Colonic mucosa (tissue), 4 donors: ENCODE results near the gene GP1BB. TPM values are rescaled to one million over a fixed set of nuclear protein-coding genes. Genes with fewer than 3 reads are reported as not detected.

Experiments
- DNase-seq: peaks from one replicate; pipeline ENCODE4 v3.0.0-alpha.2; 2020
- H3K27ac ChIP-seq: fragments of 200-600 bp; one replicate; pipeline ENCODE4 v1.8.0; 2021
- H3K27me3 ChIP-seq: fragments of 200-600 bp; one replicate; pipeline ENCODE4 v1.8.0; 2021
- H3K36me3 ChIP-seq: fragments of 200-600 bp; one replicate; pipeline ENCODE4 v1.8.0; 2021
- H3K4me1 ChIP-seq: fragments of 200-600 bp; one replicate; pipeline ENCODE4 v1.8.0; 2021; ENCODE audit warnings: mild to moderate bottlenecking
- H3K4me3 ChIP-seq: fragments of 200-600 bp; one replicate; pipeline ENCODE4 v1.8.0; 2021
- H3K9ac ChIP-seq, 2 donors: one replicate each; pipeline ENCODE4 v1.7.0; 2013; ENCODE audit warnings: control low read depth in 2 of 2, low read depth in 2 of 2, low read length in 2 of 2
- H3K9me3 ChIP-seq: fragments of 200-600 bp; one replicate; pipeline ENCODE4 v1.8.0; 2021
- intact Hi-C: fragments of 100-400 bp; cut with DNase I; formaldehyde crosslinking; loops from one replicate; pipeline ENCODE4 v1.14.1; 2022
- total RNA-seq, 2 donors: library from RNA; stranded (reverse); fragmentation: NEBNext Ultra II Directional in 1 of 2; extraction: Animal tissue kit (Norgen Biotek cat#: 25700) in 1 of 2; gene quantifications; one replicate each; pipeline ENCODE4 v1.2.1, GENCODE V29; 2021
- TF ChIP-seq, protein P1 (sequence below): fragments of 200-600 bp; IDR thresholded peaks from one replicate; pipeline ENCODE4 v1.8.0; 2022; ENCODE audit warnings: antibody characterized with exemption, mild to moderate bottlenecking
- donor health status: healthy.
- donor health status: DM: no; HTN: no; CAD: no.
- donor health status: DM: no; HTN: no; CAD: no.

GP1BB gene
- total RNA-seq, 2 donors from 2014 or later = 0.45 to 1.1 TPM

- Histone ChIP-seq H3K27ac (no peak overlapping the region), H3K36me3 (no peaks in the 10 kb centered on the region), H3K9ac (no peak overlapping the region), H3K9me3 (no peaks in the 10 kb centered on the region), H3K27me3 (no peaks in the 10 kb centered on the region), H3K4me3 (no peak overlapping the region), H3K4me1 (no peaks in the 10 kb centered on the region)
- intact Hi-C loops = no loop called here
- no peak for DNase-seq
- TF ChIP-seq, protein P1, sequence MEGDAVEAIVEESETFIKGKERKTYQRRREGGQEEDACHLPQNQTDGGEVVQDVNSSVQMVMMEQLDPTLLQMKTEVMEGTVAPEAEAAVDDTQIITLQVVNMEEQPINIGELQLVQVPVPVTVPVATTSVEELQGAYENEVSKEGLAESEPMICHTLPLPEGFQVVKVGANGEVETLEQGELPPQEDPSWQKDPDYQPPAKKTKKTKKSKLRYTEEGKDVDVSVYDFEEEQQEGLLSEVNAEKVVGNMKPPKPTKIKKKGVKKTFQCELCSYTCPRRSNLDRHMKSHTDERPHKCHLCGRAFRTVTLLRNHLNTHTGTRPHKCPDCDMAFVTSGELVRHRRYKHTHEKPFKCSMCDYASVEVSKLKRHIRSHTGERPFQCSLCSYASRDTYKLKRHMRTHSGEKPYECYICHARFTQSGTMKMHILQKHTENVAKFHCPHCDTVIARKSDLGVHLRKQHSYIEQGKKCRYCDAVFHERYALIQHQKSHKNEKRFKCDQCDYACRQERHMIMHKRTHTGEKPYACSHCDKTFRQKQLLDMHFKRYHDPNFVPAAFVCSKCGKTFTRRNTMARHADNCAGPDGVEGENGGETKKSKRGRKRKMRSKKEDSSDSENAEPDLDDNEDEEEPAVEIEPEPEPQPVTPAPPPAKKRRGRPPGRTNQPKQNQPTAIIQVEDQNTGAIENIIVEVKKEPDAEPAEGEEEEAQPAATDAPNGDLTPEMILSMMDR = no peak
Observed at GRCh38 chr22:19686946-19687345, 36.4 kb upstream of the GP1BB start.

DNA sequence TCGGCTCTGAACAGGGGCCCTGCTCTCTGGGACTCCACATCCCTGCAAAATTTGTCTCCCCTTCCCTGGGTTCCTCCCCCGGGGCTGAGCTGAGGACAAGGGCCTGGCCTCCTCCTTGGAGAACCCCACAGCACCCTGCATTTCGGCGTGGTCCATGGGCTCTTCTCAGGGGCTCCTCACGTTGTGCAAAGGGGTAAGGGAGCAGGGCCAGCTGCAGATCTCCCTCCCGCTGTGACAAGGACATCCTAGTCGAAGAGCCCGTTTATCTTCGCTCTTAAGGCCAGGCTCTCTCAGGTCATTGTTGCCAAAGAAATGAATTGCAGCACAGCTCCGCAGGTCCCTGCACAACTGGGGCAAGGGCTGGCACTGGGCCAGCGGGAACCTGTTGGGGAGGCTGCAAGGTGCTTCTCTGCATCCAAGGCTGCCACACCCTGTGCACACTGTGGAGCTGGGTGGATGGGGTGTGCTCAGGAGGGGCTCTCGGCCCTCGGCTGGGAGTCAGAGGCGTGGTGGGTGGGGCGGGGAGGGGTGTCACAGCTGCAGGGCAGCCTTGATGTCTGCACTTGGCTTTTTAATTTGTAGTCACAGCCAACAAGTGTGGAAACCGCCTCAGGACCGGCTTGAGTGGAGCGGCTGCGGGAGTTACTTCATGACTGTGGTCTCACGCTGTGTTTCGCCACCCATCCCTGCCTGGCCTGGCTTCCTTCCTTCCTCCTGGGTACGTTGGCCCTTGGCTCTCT lies 35.6 kb upstream of the GP1BB start:
- DNase-seq = no peak
- Histone ChIP-seq H3K27ac (no peak overlapping the region), H3K36me3 (no peaks in the 10 kb centered on the region), H3K4me3 (no peak overlapping the region), H3K4me1 (no peaks in the 10 kb centered on the region), H3K9me3 (no peaks in the 10 kb centered on the region), H3K9ac (no peak overlapping the region), H3K27me3 (no peaks in the 10 kb centered on the region)
- TF ChIP-seq, protein P1 = no peak
- intact Hi-C loops = no loop called here

- Histone ChIP-seq H3K4me1 (no peaks in the 10 kb centered on the region), H3K36me3 (no peaks in the 10 kb centered on the region), H3K9ac (no peak overlapping the region), H3K4me3 (no peak overlapping the region), H3K27ac (no peak overlapping the region), H3K9me3 (no peaks in the 10 kb centered on the region), H3K27me3 (no peaks in the 10 kb centered on the region)
- no peak for DNase-seq
- TF ChIP-seq, protein P1 = no peak
- intact Hi-C loops = no loop called here
Observed at GRCh38 chr22:19688301-19689290, 34.7 kb upstream of the GP1BB start.

DNA sequence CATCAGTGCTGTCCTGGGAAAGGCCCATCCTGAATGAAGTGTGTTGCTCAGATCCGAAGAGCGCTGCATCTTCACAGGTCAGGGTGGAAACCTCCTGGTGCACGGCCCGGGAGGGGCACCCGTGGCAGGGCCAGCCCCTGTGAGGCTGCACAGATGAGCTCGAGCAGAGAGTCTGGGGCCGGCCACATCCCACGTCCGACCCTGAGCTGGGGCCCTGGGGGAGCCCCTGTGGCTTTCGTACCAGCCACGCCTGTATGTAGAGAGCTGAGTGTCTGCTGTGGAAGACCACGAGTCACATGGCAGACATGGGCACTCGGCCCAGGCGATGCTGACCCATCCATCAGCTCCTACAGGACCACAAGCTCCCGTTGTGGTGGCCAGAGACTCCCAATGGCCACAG lies 33.9 kb upstream of the GP1BB start:
- H3K36me3 ChIP-seq = no peaks in the 10 kb centered on the region
- H3K4me1 ChIP-seq = no peaks in the 10 kb centered on the region
- intact Hi-C loops = no loop called here
- TF ChIP-seq, protein P1 = no peak
- no peak overlapping the region for H3K27ac ChIP-seq
- no peaks in the 10 kb centered on the region for H3K9me3 ChIP-seq
- no peak overlapping the region for H3K4me3 ChIP-seq
- DNase-seq = no peak
- no peak overlapping the region for H3K9ac ChIP-seq
- H3K27me3 ChIP-seq = no peaks in the 10 kb centered on the region

DNA sequence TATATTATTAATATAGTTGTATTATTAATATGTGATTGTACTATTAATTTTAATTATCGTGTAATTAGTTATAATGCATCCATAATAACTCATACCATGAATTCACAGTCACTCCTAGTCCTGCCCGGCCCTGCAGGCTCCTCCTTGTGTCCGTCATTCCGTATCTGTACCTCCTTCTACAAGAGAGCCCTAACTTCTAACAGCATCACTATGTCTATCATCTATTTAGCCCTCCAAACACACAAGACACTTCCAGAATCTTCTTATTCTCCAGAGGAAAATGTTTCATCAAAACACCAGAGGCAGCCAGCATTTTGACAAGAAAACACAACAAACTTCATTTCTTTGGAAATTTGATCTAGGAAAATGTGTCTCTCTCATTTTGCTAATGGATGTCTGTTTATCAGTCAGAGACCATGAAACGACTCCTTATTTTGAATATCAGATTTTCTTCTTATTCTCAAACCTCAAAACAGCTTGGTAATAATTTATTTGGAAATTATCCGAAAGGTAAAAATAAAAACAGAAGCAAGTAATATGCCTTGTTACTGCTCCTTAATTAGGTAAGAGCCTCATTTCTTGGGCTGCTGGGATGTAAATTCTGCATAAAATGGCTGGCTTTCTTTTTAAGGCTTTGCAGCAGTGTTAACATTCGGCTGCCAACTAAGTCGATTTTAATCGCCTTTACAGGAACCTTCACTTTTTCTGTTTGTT lies 32.2 kb upstream of the GP1BB start:
- H3K27ac ChIP-seq = no peak overlapping the region
- intact Hi-C loops = no loop called here
- no peak overlapping the region for H3K4me3 ChIP-seq
- no peak for DNase-seq
- H3K36me3 ChIP-seq = no peaks in the 10 kb centered on the region
- H3K9ac ChIP-seq = no peak overlapping the region
- no peaks in the 10 kb centered on the region for H3K9me3 ChIP-seq
- no peaks in the 10 kb centered on the region for H3K27me3 ChIP-seq
- H3K4me1 ChIP-seq = no peaks in the 10 kb centered on the region
- TF ChIP-seq, protein P1 = no peak
